ENCODE results near the gene PIK3R3.
"Not testable (repeated sequence)": the region's sequence is repeated elsewhere in the genome, so short reads cannot be mapped to it uniquely, and the experiment has no call there.

Gene PIK3R3

GRCh38 chr1:46102769-46103476 lies 29.5 kb downstream of the PIK3R3 start:
- no peak for DNase-seq (ENCODE audit: low spot score)

DNA sequence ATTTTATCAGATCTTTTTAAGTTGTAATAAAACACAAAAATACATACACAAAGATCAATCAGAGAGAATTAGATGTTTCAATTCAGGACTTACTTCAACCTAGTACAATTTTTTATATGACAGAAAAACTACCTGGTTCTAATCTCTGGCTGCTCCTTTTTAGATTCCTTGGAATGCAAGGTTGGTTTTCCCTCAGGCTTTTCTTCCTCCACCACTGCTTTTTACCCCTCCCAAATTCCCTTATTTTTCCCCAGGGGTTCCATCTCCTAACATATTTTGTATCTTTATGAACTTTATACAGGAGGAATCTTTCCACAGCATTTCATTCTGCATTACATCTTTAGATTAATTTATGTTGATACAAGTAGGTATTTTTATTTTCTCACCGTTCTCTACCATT lies 33.2 kb downstream of the PIK3R3 start:
- DNase-seq (ENCODE audit: low spot score), result no peak

GRCh38 chr1:46098027-46098712 lies 34.3 kb downstream of the PIK3R3 start:
- no peak for DNase-seq (ENCODE audit: low spot score)

GRCh38 chr1:46097149-46097472 lies 35.3 kb downstream of the PIK3R3 start:
- no peak for DNase-seq (ENCODE audit: low spot score)

DNA sequence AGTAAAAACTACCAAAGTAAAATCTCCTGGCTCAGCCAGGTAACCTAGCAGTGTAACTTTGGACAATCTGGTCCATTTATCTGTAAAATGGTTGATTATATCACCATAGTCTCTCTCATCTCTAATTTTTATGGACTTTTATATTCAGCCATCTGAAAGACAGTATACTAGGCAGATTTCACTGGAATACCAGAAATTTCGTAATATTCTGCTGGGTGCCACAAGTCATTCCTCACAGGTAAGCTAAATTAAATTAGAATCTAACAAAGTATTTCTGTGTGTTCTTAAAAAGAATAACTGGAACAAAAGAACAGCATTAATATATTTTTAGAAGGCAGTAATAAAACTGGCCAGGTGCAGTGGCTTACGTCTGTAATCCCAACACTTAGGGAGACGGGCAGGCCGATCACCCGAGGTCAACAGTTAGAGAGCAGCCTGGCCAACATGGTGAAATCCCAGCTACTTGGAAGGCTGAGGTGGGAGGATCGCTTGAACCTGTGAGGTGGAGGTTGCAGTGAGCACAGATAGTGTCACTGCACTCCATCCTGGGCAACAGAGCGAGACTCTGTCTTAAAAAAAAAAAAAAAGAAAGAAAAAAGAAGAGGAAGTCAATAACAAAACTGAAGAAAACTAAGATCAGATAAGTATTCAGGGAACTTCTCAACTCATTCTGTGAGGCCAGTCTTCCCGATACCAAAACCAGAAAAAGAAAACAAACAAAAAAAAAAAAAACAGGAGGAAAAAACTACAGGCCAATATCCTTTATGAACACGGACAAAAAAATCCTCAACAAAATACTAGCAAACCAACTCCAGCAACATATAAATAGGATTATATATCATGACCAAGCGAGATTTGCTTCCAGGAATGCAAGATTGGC lies 35.9 kb downstream of the PIK3R3 start:
- no peak for DNase-seq (ENCODE audit: low spot score)

DNA sequence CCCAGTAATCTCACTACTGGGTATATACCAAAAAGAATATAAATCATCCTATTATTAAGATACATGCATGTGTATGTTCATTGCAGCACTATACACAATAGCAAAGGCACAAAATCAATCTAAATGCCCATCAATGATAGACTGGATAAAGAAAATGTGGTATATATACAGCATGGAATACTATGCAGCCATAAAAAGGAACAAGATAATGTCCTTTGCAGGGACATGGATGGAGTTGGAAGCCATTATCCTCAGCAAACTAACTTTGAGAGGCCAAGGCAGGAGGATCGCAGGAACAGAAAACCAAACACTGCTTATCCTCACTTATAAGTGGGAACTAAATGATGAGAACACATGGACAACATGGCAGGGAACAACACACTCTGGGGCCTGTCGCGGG lies 37.3 kb downstream of the PIK3R3 start:
- DNase-seq (ENCODE audit: low spot score), result not testable (repeated sequence)

DNA sequence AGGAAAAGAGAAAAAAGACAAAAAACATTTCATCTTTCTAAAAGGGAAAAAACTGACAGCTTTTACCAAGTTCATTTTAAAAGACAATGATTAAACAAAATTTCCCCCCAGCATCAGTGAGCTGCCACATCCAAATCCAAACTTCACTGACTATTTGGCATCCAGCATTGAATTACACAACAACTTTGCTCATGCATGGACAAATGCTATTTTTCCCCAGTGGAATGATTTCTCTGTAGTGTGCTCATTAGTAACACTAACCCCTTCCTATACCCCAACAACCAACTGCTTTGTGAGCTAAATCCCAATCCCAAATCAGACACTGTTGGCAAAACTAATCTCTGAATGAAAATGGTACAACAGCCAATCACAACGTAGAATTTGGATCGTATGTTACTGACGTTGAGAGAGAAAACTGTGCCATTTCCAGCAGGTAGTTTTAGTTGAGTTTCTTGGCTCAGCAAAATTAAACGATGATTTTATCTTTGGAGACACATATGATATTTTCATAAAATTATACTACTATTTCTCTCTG lies 37.9 kb downstream of the PIK3R3 start:
- DNase-seq (ENCODE audit: low spot score), result no peak

- DNase-seq (ENCODE audit: low spot score), result not testable (repeated sequence)
These were observed 38.6 kb downstream of the PIK3R3 start for GRCh38 chr1:46093832-46094231.

DNA sequence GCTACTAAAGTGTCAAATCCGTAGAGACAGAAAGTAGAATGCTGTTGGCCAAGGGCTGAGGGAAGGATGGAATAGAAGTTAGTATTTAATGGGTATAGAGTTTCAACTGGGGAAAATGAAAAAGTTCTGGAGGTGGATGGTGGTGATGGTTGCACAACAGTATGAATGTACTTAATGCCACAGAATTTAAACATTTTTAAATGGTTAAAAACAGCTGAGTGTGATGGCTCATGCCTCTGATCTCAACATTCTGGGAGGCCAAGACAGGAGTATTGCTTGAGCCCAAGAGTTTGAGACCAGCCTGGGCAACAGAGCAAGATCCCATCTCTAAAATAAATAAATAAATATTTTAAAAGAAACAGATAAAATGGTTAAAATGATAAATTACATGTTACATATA lies 44.5 kb downstream of the PIK3R3 start:
- DNase-seq (ENCODE audit: low spot score), result no peak

GRCh38 chr1:46086576-46086975 lies 45.9 kb downstream of the PIK3R3 start:
- DNase-seq (ENCODE audit: low spot score), result no peak

DNA sequence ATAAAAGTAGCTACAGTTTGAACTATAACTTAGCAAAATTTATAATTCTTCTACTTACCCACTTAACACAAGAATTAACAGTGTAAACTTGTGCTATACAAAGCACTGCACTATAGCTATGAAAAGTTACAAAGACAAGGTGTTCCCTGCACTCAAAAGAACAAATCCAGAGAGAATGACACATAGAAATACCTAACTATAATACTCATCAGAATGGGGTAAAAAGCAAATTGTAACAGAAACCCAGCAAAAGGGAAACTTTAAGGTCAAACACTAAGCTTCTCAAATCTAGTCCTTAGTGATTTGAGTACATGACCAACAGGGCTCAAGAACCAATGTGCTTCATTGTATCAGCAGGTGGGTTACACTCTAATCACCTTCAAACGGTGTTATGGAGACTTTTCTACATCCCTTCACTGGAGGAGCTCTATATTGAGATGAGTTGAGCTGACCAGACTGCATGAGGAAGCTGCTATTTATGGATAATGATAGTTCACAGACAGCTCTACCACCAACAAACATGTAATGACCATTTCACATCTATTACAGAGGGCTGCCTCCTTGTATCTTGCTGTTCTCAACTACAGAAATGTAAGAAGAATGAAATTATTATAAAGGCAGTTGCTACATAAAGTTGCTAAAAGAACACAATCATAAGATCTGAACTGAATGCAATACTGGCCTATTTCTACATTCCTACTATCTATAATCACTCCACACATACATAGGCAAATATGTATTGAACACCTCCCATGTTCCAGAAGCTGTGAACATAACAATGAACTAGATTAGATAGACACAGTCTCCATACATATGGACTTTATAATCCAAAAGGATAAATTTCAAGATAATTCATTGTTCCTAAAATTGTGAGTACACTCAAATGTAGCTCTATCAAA lies 47.6 kb downstream of the PIK3R3 start:
- no peak for DNase-seq (ENCODE audit: low spot score)

- DNase-seq (ENCODE audit: low spot score), result no peak
These were observed 48.9 kb downstream of the PIK3R3 start for GRCh38 chr1:46083579-46083978.

- no peak for DNase-seq (ENCODE audit: low spot score)
These were observed 50.8 kb downstream of the PIK3R3 start for GRCh38 chr1:46081619-46082018.

- no peak for DNase-seq (ENCODE audit: low spot score)
These were observed 51.2 kb downstream of the PIK3R3 start for GRCh38 chr1:46081206-46081605.

GRCh38 chr1:46080257-46080656 lies 52.2 kb downstream of the PIK3R3 start:
- DNase-seq (ENCODE audit: low spot score), result no peak

DNA sequence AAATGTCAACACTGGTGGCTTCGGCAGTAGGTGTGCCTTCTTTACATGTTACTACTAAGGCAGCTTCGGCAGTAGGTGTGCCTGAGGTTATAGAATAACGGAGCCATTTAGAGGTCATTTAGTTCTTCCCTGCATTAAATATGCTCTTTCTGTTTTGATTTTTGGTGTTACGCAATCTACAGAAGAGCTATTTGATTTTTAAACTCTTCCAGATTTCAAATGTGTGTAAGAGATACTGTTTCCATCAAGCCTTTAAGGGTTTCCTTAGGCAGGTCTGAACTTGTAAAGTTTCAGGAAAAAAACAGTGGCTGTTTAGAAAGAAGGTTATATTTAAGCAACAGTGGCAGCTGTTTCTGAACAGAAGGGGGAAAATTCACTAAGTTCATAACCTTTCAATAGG lies 54.8 kb downstream of the PIK3R3 start:
- no peak for DNase-seq (ENCODE audit: low spot score)

- no peak for DNase-seq (ENCODE audit: low spot score)
These were observed 56.1 kb downstream of the PIK3R3 start for GRCh38 chr1:46076343-46076742.

- no peak for DNase-seq (ENCODE audit: low spot score)
These were observed 59.5 kb downstream of the PIK3R3 start for GRCh38 chr1:46072975-46073374.

DNA sequence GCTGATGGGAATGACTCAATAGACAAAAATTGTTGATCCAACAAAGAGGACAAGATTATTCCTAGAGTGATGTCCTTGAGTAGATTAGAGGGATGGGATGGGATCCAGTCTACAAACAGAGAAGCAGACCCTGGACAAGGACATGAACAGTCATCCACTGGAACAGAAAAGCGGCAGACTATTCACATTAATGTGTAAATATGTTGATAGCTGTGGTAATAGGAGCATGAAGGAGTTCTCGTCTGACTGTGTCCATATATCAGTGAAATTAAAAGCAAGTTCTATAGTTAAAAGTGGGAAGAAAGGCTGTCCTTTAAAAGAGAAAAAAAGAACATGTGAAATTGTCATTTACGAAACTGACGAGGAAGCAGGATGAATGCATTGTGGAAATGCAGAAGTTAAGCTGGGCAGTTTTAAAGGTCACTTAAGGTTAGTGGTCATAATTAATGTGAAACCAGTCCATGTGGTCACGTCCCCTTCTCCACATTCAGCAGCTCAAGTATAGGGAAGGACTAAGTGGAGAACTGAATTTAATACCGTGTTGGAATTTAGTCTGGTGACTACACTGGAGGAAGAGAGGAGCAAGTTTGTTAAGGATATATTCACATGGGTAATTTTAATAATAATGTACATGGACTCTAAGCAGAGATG lies 62.1 kb downstream of the PIK3R3 start:
- DNase-seq (ENCODE audit: low spot score), result no peak

DNA sequence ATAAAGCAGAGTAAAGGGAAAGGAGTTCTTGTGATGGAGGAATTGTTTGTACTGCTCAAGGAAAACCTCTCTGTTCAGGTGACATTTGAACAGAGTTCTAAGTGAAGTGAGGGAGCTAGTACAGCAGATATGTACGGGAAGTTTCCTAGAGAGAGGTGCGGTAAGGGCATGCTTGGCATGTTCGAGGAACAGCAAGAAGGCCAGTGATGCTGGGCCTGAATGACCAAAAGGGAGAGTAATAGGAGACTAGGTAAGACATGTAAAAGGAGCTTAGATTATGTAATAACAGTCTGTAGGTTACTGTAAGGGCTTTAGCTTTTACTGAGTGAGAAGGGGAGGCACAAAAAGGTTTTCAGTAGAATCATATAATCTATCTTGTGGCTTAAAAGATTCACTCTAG lies 63.9 kb downstream of the PIK3R3 start:
- no peak for DNase-seq (ENCODE audit: low spot score)

DNA sequence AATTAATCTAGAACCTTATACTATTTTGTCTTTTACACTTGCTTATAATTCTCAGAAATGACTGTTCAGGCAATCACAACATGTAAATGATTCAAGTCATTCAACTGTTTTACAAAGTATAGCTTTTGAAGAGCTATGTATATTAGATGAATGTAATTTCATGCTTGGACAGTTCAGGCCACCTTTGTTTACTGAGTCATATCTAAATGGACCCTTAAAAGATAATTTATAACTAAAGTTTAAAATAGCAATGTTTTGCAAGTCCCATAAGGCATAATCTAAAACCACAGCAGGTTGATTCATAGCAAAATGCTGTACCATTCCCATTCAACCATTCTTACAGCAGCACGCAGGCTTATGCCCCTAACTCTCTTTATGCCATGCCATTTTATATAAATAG lies 64.8 kb downstream of the PIK3R3 start:
- peak; percentile 6 for DNase-seq (ENCODE audit: low spot score)

All from germinal center (tissue), 1 donor.